Neural progenitor cell (in vitro differentiated cells): ENCODE measurements around the gene SLC3A2. TPM values are rescaled to one million over a fixed set of nuclear protein-coding genes. Genes with fewer than 3 reads are reported as not detected.
"Not testable (repeated sequence)": the region's sequence is repeated elsewhere in the genome, so short reads cannot be mapped to it uniquely, and the experiment has no call there.

Experiments used
- DNase-seq: peaks from one replicate; pipeline ENCODE4 v3.0.0-alpha.2; 2016; ENCODE audit warnings: low spot score
- H2AFZ ChIP-seq: fragments of 200-600 bp; sonication (generic); replicated peaks from 2 replicates; pipeline ENCODE4 v1.6.1; 2016; ENCODE audit warnings: antibody characterized with exemption
- H3F3A ChIP-seq: fragments of 200-600 bp; sonication (generic); 2 replicates; pipeline ENCODE4 v1.6.1; 2016; ENCODE audit warnings: antibody characterized with exemption, low read depth
- H3K27ac ChIP-seq: fragments of 200-600 bp; sonication (generic); 2 replicates; pipeline ENCODE4 v1.5.1; 2016; ENCODE audit warnings: mild to moderate bottlenecking
- H3K27me3 ChIP-seq: fragments of 200-600 bp; sonication (generic); 2 replicates; pipeline ENCODE4 v1.6.1; 2016; ENCODE audit warnings: mild to moderate bottlenecking, moderate library complexity
- H3K36me3 ChIP-seq: fragments of 200-600 bp; sonication (generic); 2 replicates; pipeline ENCODE4 v1.5.1; 2016
- H3K4me1 ChIP-seq: fragments of 200-600 bp; sonication (generic); 2 replicates; pipeline ENCODE4 v1.6.1; 2016; ENCODE audit warnings: mixed run types
- H3K4me2 ChIP-seq: fragments of 200-600 bp; sonication (generic); 2 replicates; pipeline ENCODE4 v1.6.1; 2016
- H3K4me3 ChIP-seq: fragments of 200-600 bp; sonication (generic); 2 replicates; pipeline ENCODE4 v1.5.1; 2016
- H3K79me2 ChIP-seq: fragments of 200-600 bp; sonication (generic); 2 replicates; pipeline ENCODE4 v1.6.1; 2016; ENCODE audit warnings: low read depth
- H3K9ac ChIP-seq: fragments of 200-600 bp; sonication (generic); 2 replicates; pipeline ENCODE4 v1.6.1; 2016
- H3K9me3 ChIP-seq: fragments of 200-600 bp; sonication (generic); 2 replicates; pipeline ENCODE4 v1.5.1; 2016; ENCODE audit warnings: low read depth
- H4K20me1 ChIP-seq: fragments of 200-600 bp; sonication (generic); 2 replicates; pipeline ENCODE4 v1.6.1; 2016; ENCODE audit warnings: low read depth
- H3K27ac Mint-ChIP-seq: 3 replicates; pipeline ENCODE4 v1.8.0; 2021; ENCODE audit warnings: mixed read lengths
- H3K27me3 Mint-ChIP-seq: 2 replicates; pipeline ENCODE4 v1.8.0; 2022; ENCODE audit warnings: low read depth, mild to moderate bottlenecking, inconsistent platforms, moderate library complexity, mixed read lengths; ENCODE audit not compliant: insufficient read depth
- H3K36me3 Mint-ChIP-seq: 3 replicates; pipeline ENCODE4 v1.8.0; 2021; ENCODE audit warnings: mixed read lengths
- H3K4me1 Mint-ChIP-seq: 3 replicates; pipeline ENCODE4 v1.8.0; 2021; ENCODE audit warnings: mixed read lengths
- H3K4me3 Mint-ChIP-seq: 3 replicates; pipeline ENCODE4 v1.8.0; 2021; ENCODE audit warnings: mild to moderate bottlenecking, moderate library complexity, mixed read lengths
- H3K9me3 Mint-ChIP-seq: 3 replicates; pipeline ENCODE4 v1.8.0; 2020; ENCODE audit warnings: mixed read lengths
- CTCF ChIP-seq: fragments of 200-600 bp; sonication (generic); IDR thresholded peaks from 2 replicates; pipeline ENCODE4 v1.5.1; 2017; ENCODE audit warnings: antibody characterized with exemption, mild to moderate bottlenecking
- EZH2 ChIP-seq: fragments of 200-600 bp; sonication (generic); IDR thresholded peaks from 2 replicates; pipeline ENCODE4 v1.6.1; 2017; ENCODE audit warnings: antibody characterized with exemption, mild to moderate bottlenecking, moderate library complexity
- EZH2phosphoT487 ChIP-seq: fragments of 200-600 bp; sonication (generic); IDR thresholded peaks from 2 replicates; pipeline ENCODE4 v1.6.1; 2017; ENCODE audit warnings: antibody characterized with exemption
- total RNA-seq: library from RNA; depleted of rRNA; stranded (reverse); fragments of >200 nt; gene quantifications from 2 replicates; pipeline ENCODE4 v1.2.3, GENCODE V29; 2015; ENCODE audit warnings: low replicate concordance

The SLC3A2 gene
- total RNA-seq, 1 donor from 2014 or later = 99.8 TPM

GRCh38 chr11:62933285-62933684, 52.6 kb downstream of the SLC3A2 start:
- H3K27me3 Mint-ChIP-seq = peaks cover 14% of the 10 kb centered on the region
- H3K27ac Mint-ChIP-seq = no peak overlapping the region
- Histone ChIP-seq H3K27ac (no peak overlapping the region), H3K9ac (no peak overlapping the region), H3K79me2 (no peaks in the 10 kb centered on the region), H2AFZ (no peak overlapping the region), H3K4me2 (no peak overlapping the region), H3K9me3 (no peaks in the 10 kb centered on the region), H3F3A (no peaks in the 10 kb centered on the region), H4K20me1 (peaks cover under 1% of the 10 kb centered on the region), H3K36me3 (no peaks in the 10 kb centered on the region), H3K4me3 (no peak overlapping the region), H3K27me3 (peaks cover 36% of the 10 kb centered on the region), H3K4me1 (peaks cover 2% of the 10 kb centered on the region)
- peaks cover 14% of the 10 kb centered on the region for H3K4me1 Mint-ChIP-seq
- no peak for TF ChIP-seq EZH2phosphoT487
- no peak for TF ChIP-seq CTCF
- H3K4me3 Mint-ChIP-seq = no peak overlapping the region
- H3K36me3 Mint-ChIP-seq = no peaks in the 10 kb centered on the region
- H3K9me3 Mint-ChIP-seq = peaks cover 6% of the 10 kb centered on the region
- DNase-seq = no peak

- H3K27ac ChIP-seq = no peak overlapping the region
- H3K36me3 Mint-ChIP-seq = no peaks in the 10 kb centered on the region
These were observed 53.2 kb downstream of the SLC3A2 start for GRCh38 chr11:62933750-62934495.

GRCh38 chr11:62934496-62934785, 53.7 kb downstream of the SLC3A2 start:
- no peaks in the 10 kb centered on the region for H4K20me1 ChIP-seq
- no peaks in the 10 kb centered on the region for H3F3A ChIP-seq
- no peaks in the 10 kb centered on the region for H3K79me2 ChIP-seq
- Mint-ChIP-seq H3K4me1 (peaks cover 8% of the 10 kb centered on the region), H3K27ac (no peak overlapping the region), H3K4me3 (no peak overlapping the region), H3K36me3 (no peaks in the 10 kb centered on the region), H3K9me3 (peaks cover 6% of the 10 kb centered on the region), H3K27me3 (peaks cover 10% of the 10 kb centered on the region)
- no peak for DNase-seq
- no peak overlapping the region for H2AFZ ChIP-seq
- peaks cover 24% of the 10 kb centered on the region for H3K27me3 ChIP-seq
- no peaks in the 10 kb centered on the region for H3K36me3 ChIP-seq
- no peaks in the 10 kb centered on the region for H3K9me3 ChIP-seq
- no peak overlapping the region for H3K9ac ChIP-seq
- no peak overlapping the region for H3K27ac ChIP-seq
- H3K4me3 ChIP-seq = no peak overlapping the region
- H3K4me1 ChIP-seq = no peaks in the 10 kb centered on the region
- H3K4me2 ChIP-seq = no peak overlapping the region
- TF ChIP-seq EZH2 (no peak), EZH2phosphoT487 (no peak), CTCF (no peak)

More at GRCh38 chr11:62933750-62934495, 53.2 kb downstream of the SLC3A2 start:
- H3K9me3 ChIP-seq = no peaks in the 10 kb centered on the region
- no peaks in the 10 kb centered on the region for H3F3A ChIP-seq
- no peak overlapping the region for H3K4me2 ChIP-seq
- H3K79me2 ChIP-seq = no peaks in the 10 kb centered on the region
- no peak overlapping the region for H3K4me3 Mint-ChIP-seq
- H3K4me1 Mint-ChIP-seq = peaks cover 8% of the 10 kb centered on the region
- TF ChIP-seq EZH2 (no peak), EZH2phosphoT487 (no peak), CTCF (no peak)
- peaks cover 12% of the 10 kb centered on the region for H3K27me3 Mint-ChIP-seq
- H3K9me3 Mint-ChIP-seq = peaks cover 6% of the 10 kb centered on the region
- peaks cover 29% of the 10 kb centered on the region for H3K27me3 ChIP-seq
- no peaks in the 10 kb centered on the region for H4K20me1 ChIP-seq
- no peak for DNase-seq
- H3K36me3 ChIP-seq = no peaks in the 10 kb centered on the region
- H3K9ac ChIP-seq = no peak overlapping the region
- H3K27ac Mint-ChIP-seq = no peak overlapping the region
- H3K4me1 ChIP-seq = no peaks in the 10 kb centered on the region
- no peak overlapping the region for H2AFZ ChIP-seq
- H3K4me3 ChIP-seq = no peak overlapping the region

DNA sequence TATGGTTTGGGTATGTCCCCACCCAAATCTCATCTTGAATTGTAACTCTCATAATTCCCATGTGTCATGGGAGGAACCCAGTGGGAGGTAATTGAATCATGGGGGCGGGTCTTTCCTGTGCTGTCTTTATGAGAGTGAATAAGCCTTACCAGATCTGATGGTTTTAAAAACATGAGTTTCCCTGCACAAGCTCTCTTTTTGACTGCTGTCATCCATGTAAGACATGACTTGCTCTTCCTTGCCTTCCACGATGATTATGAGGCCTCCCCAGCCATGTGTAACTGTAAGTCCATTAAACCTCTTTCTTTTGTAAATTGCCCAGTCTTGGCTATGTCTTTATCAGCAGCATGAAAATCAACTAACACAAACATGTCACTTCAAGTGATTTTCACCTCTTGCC, 56.8 kb downstream of the SLC3A2 start:
- not testable (repeated sequence) for H2AFZ ChIP-seq, H3K36me3 Mint-ChIP-seq, H3K27ac ChIP-seq, H3K9me3 ChIP-seq, H4K20me1 ChIP-seq, H3K4me1 Mint-ChIP-seq, H3K4me1 ChIP-seq, H3K27ac Mint-ChIP-seq, H3K4me2 ChIP-seq, H3K27me3 ChIP-seq, H3F3A ChIP-seq, H3K9me3 Mint-ChIP-seq, H3K4me3 Mint-ChIP-seq, H3K4me3 ChIP-seq, DNase-seq, H3K27me3 Mint-ChIP-seq, H3K79me2 ChIP-seq, H3K36me3 ChIP-seq, H3K9ac ChIP-seq
